IMR-90 (cell line): ENCODE measurements around the gene RBM23. TPM values are rescaled to one million over a fixed set of nuclear protein-coding genes. Genes with fewer than 3 reads are reported as not detected.

Source experiments
- ATAC-seq: fragments of 200-7000 bp; cut with Tn5 transposase; 2 replicates; pipeline ENCODE4 v1.9.1; 2020; ENCODE audit warnings: low read depth, mild to moderate bottlenecking, moderate library complexity
- BruUV-seq: library from RNA; stranded (reverse); fragments of 400-500 nt; replicated peaks from 2 replicates; lab custom pipeline; 2021; lab: Mats Ljungman, UMichigan
- CTCF ChIA-PET: fragments of 300-600 bp; formaldehyde crosslinking; extraction: SDS; loops from one replicate; lab custom pipeline; 2021; ENCODE audit warnings: antibody characterized with exemption; lab: Yijun Ruan, JAX
- POLR2A ChIA-PET: fragments of 300-600 bp; sonication (Branson Sonifier 250); formaldehyde crosslinking; loops from one replicate; lab custom pipeline; 2022; ENCODE audit warnings: antibody characterized with exemption; ENCODE audit not compliant: unreplicated experiment; lab: Charles Lee
- DNase-seq: peaks from one replicate; pipeline ENCODE4 v3.0.0; 2013
- H2AFZ ChIP-seq: replicated peaks from 2 replicates; pipeline ENCODE3; 2013; ENCODE audit warnings: low read length, mild to moderate bottlenecking; ENCODE audit not compliant: poor library complexity
- H2AK5ac ChIP-seq: 2 replicates; pipeline ENCODE4 v1.6.1; 2013; ENCODE audit warnings: low read depth, low read length, inconsistent platforms
- H2AK9ac ChIP-seq: replicated peaks from 2 replicates; pipeline ENCODE3; 2013; ENCODE audit warnings: mild to moderate bottlenecking, low read depth, low read length, moderate library complexity; ENCODE audit not compliant: poor library complexity
- H2BK120ac ChIP-seq: 2 replicates; pipeline ENCODE4 v1.6.1; 2013; ENCODE audit warnings: low read depth, low read length, inconsistent platforms
- H2BK15ac ChIP-seq: 3 replicates; pipeline ENCODE4 v1.6.1; 2013; ENCODE audit warnings: low read depth, low read length, inconsistent platforms
- H2BK20ac ChIP-seq: 2 replicates; pipeline ENCODE4 v1.6.1; 2013; ENCODE audit warnings: low read depth, mild to moderate bottlenecking, inconsistent platforms, low read length, moderate library complexity
- H2BK5ac ChIP-seq: 2 replicates; pipeline ENCODE4 v1.6.1; 2013; ENCODE audit warnings: mild to moderate bottlenecking, low read depth, low read length, inconsistent platforms; ENCODE audit not compliant: poor library complexity, severe bottlenecking
- H3K14ac ChIP-seq: replicated peaks from 2 replicates; pipeline ENCODE4 v1.6.1; 2013; ENCODE audit warnings: low read depth, low read length, inconsistent platforms
- H3K18ac ChIP-seq: 2 replicates; pipeline ENCODE4 v1.6.1; 2013; ENCODE audit warnings: low read depth, low read length, control low read depth
- H3K23ac ChIP-seq: 2 replicates; pipeline ENCODE4 v1.6.1; 2013; ENCODE audit warnings: low read depth, low read length, inconsistent platforms
- H3K27ac ChIP-seq: 2 replicates; pipeline ENCODE4 v1.5.1; 2013; ENCODE audit warnings: mild to moderate bottlenecking, control low read depth, low read length; ENCODE audit not compliant: insufficient read depth
- H3K27me3 ChIP-seq: 2 replicates; pipeline ENCODE4 v1.6.1; 2013; ENCODE audit warnings: low read length; ENCODE audit not compliant: control insufficient read depth, insufficient read depth
- H3K36me3 ChIP-seq: 2 replicates; pipeline ENCODE4 v1.6.1; 2013; ENCODE audit warnings: low read length, mixed read lengths; ENCODE audit not compliant: control insufficient read depth, insufficient read depth
- H3K4ac ChIP-seq: 2 replicates; pipeline ENCODE4 v1.6.1; 2013; ENCODE audit warnings: low read depth, low read length, inconsistent platforms
- H3K4me1 ChIP-seq: 2 replicates; pipeline ENCODE4 v1.6.1; 2013; ENCODE audit warnings: low read length, mixed read lengths; ENCODE audit not compliant: control insufficient read depth, insufficient read depth
- H3K4me2 ChIP-seq: 2 replicates; pipeline ENCODE4 v1.6.1; 2013; ENCODE audit warnings: low read depth, mild to moderate bottlenecking, control low read depth, low read length, moderate library complexity
- H3K4me3 ChIP-seq: 2 replicates; pipeline ENCODE4 v1.5.1; 2013; ENCODE audit warnings: low read depth, mild to moderate bottlenecking, control low read depth, low read length, moderate library complexity; ENCODE audit not compliant: insufficient read depth
- H3K56ac ChIP-seq: 2 replicates; pipeline ENCODE4 v1.6.1; 2013; ENCODE audit warnings: low read length, inconsistent platforms; ENCODE audit not compliant: insufficient read depth; ENCODE audit errors: extremely low read depth
- H3K79me1 ChIP-seq, 2 experiments: 2 replicates each; pipeline ENCODE4 v1.6.1; 2013; ENCODE audit warnings: low read length in 2 of 2, inconsistent platforms in 1 of 2, low read depth in 1 of 2
- H3K9ac ChIP-seq: 2 replicates; pipeline ENCODE4 v1.6.1; 2013; ENCODE audit warnings: low read depth, low read length, control low read depth
- H3K9me1 ChIP-seq: 2 replicates; pipeline ENCODE4 v1.6.1; 2013; ENCODE audit warnings: low read length, inconsistent platforms; ENCODE audit not compliant: insufficient read depth
- H3K9me3 ChIP-seq: 2 replicates; pipeline ENCODE4 v1.6.1; 2013; ENCODE audit warnings: low read length; ENCODE audit not compliant: control insufficient read depth, insufficient read depth
- H4K20me1 ChIP-seq: 2 replicates; pipeline ENCODE4 v1.6.1; 2013; ENCODE audit warnings: low read length, inconsistent platforms; ENCODE audit not compliant: insufficient read depth
- H4K5ac ChIP-seq: 2 replicates; pipeline ENCODE4 v1.6.1; 2013; ENCODE audit warnings: mild to moderate bottlenecking, low read depth, low read length, control low read depth
- H4K8ac ChIP-seq, 2 experiments: 2 replicates each; pipeline ENCODE4 v1.6.1; 2013; ENCODE audit warnings: low read depth in 2 of 2, low read length in 2 of 2, control low read depth in 1 of 2, inconsistent platforms in 1 of 2
- H4K91ac ChIP-seq: 2 replicates; pipeline ENCODE4 v1.6.1; 2013; ENCODE audit warnings: low read depth, low read length, inconsistent platforms; ENCODE audit not compliant: insufficient read depth
- BHLHE40 ChIP-seq: fragments of 150-350 bp; IDR thresholded peaks from 2 replicates; pipeline ENCODE4 v1.6.1; 2016; ENCODE audit warnings: mild to moderate bottlenecking, low read depth, low read length
- CEBPB ChIP-seq: IDR thresholded peaks from 2 replicates; pipeline ENCODE4 v1.6.1; 2012; ENCODE audit warnings: low read depth, low read length, improper control_type of control experiment
- CHD1 ChIP-seq: IDR thresholded peaks from 2 replicates; pipeline ENCODE4 v1.6.1; 2012; ENCODE audit warnings: low read depth, low read length, improper control_type of control experiment
- CTCF ChIP-seq: conservative IDR thresholded peaks from 2 replicates; pipeline ENCODE4 v1.5.1; 2012; ENCODE audit warnings: mild to moderate bottlenecking, low read depth, low read length, improper control_type of control experiment
- ELK1 ChIP-seq: fragments of 150-350 bp; IDR thresholded peaks from 2 replicates; pipeline ENCODE4 v1.6.1; 2016; ENCODE audit warnings: low read depth, mild to moderate bottlenecking, low read length, moderate library complexity, borderline replicate concordance
- MAFK ChIP-seq: IDR thresholded peaks from 2 replicates; pipeline ENCODE4 v1.6.1; 2012; ENCODE audit warnings: low read depth, low read length, improper control_type of control experiment
- MXI1 ChIP-seq: IDR thresholded peaks from 2 replicates; pipeline ENCODE4 v1.6.1; 2012; ENCODE audit warnings: low read depth, mild to moderate bottlenecking, low read length, moderate library complexity, borderline replicate concordance
- POLR2A ChIP-seq: IDR thresholded peaks from 2 replicates; pipeline ENCODE4 v1.6.1; 2012; ENCODE audit warnings: mild to moderate bottlenecking, low read depth, low read length
- RAD21 ChIP-seq: IDR thresholded peaks from 2 replicates; pipeline ENCODE4 v1.6.1; 2012; ENCODE audit warnings: low read length, improper control_type of control experiment
- RCOR1 ChIP-seq: IDR thresholded peaks from 2 replicates; pipeline ENCODE4 v1.6.1; 2012; ENCODE audit warnings: mild to moderate bottlenecking, low read length, improper control_type of control experiment; ENCODE audit not compliant: insufficient replicate concordance
- RFX5 ChIP-seq: IDR thresholded peaks from 2 replicates; pipeline ENCODE4 v1.8.0; 2012; ENCODE audit warnings: low read depth, mild to moderate bottlenecking, low read length, moderate library complexity
- SMC3 ChIP-seq: fragments of 150-350 bp; IDR thresholded peaks from 2 replicates; pipeline ENCODE4 v1.6.1; 2016; ENCODE audit warnings: low read depth, mild to moderate bottlenecking, antibody characterized with exemption, low read length, moderate library complexity
- USF2 ChIP-seq: fragments of 150-350 bp; IDR thresholded peaks from 2 replicates; pipeline ENCODE4 v1.6.1; 2017; ENCODE audit warnings: mild to moderate bottlenecking, antibody characterized with exemption, low read length, low read depth
- WGBS, 2 experiments: methylation state at CpG; one replicate each; pipeline versions ENCODE4 v1.1.5 to v1.1.7; 2013; ENCODE audit warnings: missing lambda C conversion rate in 2 of 2; ENCODE audit not compliant: insufficient read length in 1 of 2; ENCODE audit errors: extremely low coverage in 2 of 2; 5-methylcytosine and 5-hydroxymethylcytosine counted together
- dilution Hi-C: fragments of 300-500 bp; cut with HindIII; formaldehyde crosslinking; loops from one replicate; pipeline ENCODE4 v1.14.3; 2018; ENCODE audit warnings: low sequenced_read_pairs; ENCODE audit not compliant: unreplicated experiment
- in situ Hi-C: fragments of 300-500 bp; cut with MboI; formaldehyde crosslinking; loops from 3 replicates; pipeline ENCODE4 v1.14.3; 2019; ENCODE audit warnings: low sequenced_read_pairs, inconsistent platforms, mixed read lengths
- intact Hi-C: fragments of 100-400 bp; cut with micrococcal nuclease; formaldehyde crosslinking; loops from 2 replicates; pipeline ENCODE4 v1.10.0; 2022
- polyA plus RNA-seq, 3 experiments: library from polyadenylated mRNA; depleted of rRNA; stranded (reverse); fragments of >200 nt; gene quantifications; 2 replicates each; pipeline ENCODE4 v1.2.3, GENCODE V29; 2012; ENCODE audit warnings: low replicate concordance in 1 of 3
- total RNA-seq: library from RNA; depleted of rRNA; stranded (reverse); fragments of >200 nt; gene quantifications from 2 replicates; pipeline ENCODE4 v1.2.3, GENCODE V29; 2012

RBM23 gene
- total and polyA plus RNA-seq, 2 of the 4 experiments (the other 2 are of a cell fraction): 44.7 to 375 TPM

GRCh38 chr14:22854963-22855724 is 63.8 kb downstream of the RBM23 start:
- H3K23ac ChIP-seq: no peak overlapping the region
- no peak overlapping the region for H3K4ac ChIP-seq
- H2BK20ac ChIP-seq: no peak overlapping the region
- no peak overlapping the region for H2AFZ ChIP-seq
- no peak overlapping the region for H3K18ac ChIP-seq
- no peak overlapping the region for H4K5ac ChIP-seq
- no peak overlapping the region for H2BK120ac ChIP-seq
- no peak overlapping the region for H4K8ac ChIP-seq
- no peak for DNase-seq
- no peak overlapping the region for H3K4me3 ChIP-seq
- 67% methylated on average over 1 of the region's 8 CpGs; no CpG with 5 or more reads in 1 of the 2 experiments for WGBS, 2 experiments
- no peak overlapping the region for H3K56ac ChIP-seq
- no peak overlapping the region; the same call in 1 of the 2 replicates for H2AK5ac ChIP-seq
- in situ Hi-C loops (loop anchor here (5.0 to 25.0 kb wide), 2 partner anchors 288 to 468 kb away; no protein-coding TSS in a partner anchor), intact Hi-C loops (loop anchor here (5.0 kb wide), 1 partner anchor 468 kb away; no protein-coding TSS in a partner anchor), dilution Hi-C loops (no loop called here)
- POLR2A ChIA-PET: interaction anchor here (0.6 kb wide), 1 partner anchor 73 kb away, joined by 4 read pairs; no protein-coding TSS in a partner anchor
- no peaks in the 10 kb centered on the region for H3K27me3 ChIP-seq
- H3K9me3 ChIP-seq: peaks cover 2% of the 10 kb centered on the region
- no peak overlapping the region for H2BK5ac ChIP-seq
- CTCF ChIA-PET: interaction anchor here (1.0 to 6.8 kb wide), 4 partner anchors 18 to 298 kb away, joined by 4 to 60 read pairs (median 6); no protein-coding TSS in a partner anchor
- peaks cover 0 to 16% of the 10 kb centered on the region in 2 experiments; a peak in 2 of 4 replicates for H3K79me1 ChIP-seq
- H2BK15ac ChIP-seq: no peak overlapping the region
- no peak for ATAC-seq
- no peak overlapping the region for H3K14ac ChIP-seq
- no peak overlapping the region for H2AK9ac ChIP-seq
- no peak overlapping the region for H3K4me2 ChIP-seq
- no peak overlapping the region for H3K27ac ChIP-seq
- BruUV-seq: no TSS peak
- H3K9ac ChIP-seq: no peak overlapping the region
- peaks cover 18% of the 10 kb centered on the region for H3K4me1 ChIP-seq
- peaks cover 15% of the 10 kb centered on the region for H3K9me1 ChIP-seq
- H4K20me1 ChIP-seq: no peaks in the 10 kb centered on the region
- TF ChIP-seq SMC3: no peak
- no peak for TF ChIP-seq BHLHE40
- no peak for TF ChIP-seq RFX5
- TF ChIP-seq USF2: no peak
- TF ChIP-seq CTCF: no peak
- no peak for TF ChIP-seq POLR2A
- TF ChIP-seq ELK1: no peak
- no peak for TF ChIP-seq RAD21
- no peak for TF ChIP-seq RCOR1
- no peak for TF ChIP-seq CHD1
- no peak for TF ChIP-seq MXI1
- no peak for TF ChIP-seq CEBPB
- no peak for TF ChIP-seq MAFK
- H3K36me3 ChIP-seq: no peaks in the 10 kb centered on the region
- H4K91ac ChIP-seq: no peak overlapping the region
